Measurements from ENCODE around the gene PTCH1. TPM values are rescaled to one million over a fixed set of nuclear protein-coding genes. Genes with fewer than 3 reads are reported as not detected.
A peak's percentile ranks its signal among the peaks of the same experiment; 100 is the strongest.

PTCH1 gene
- polyA plus RNA-seq, 1 donor (not counting 4 experiments of a cell fraction or from before 2014, with no cell fraction given) = 1.7 TPM

GRCh38 chr9:95517559-95518425 is 1.0 kb upstream of the PTCH1 start:
- Histone ChIP-seq H3K27me3 (ENCODE audit: control insufficient read depth, extremely low read depth, insufficient read depth, low read length) (peaks cover 4% of the 10 kb centered on the region), H4K20me1 (ENCODE audit: control insufficient read depth, extremely low read depth, insufficient read depth, low read length) (no peaks in the 10 kb centered on the region), H3K4me1 (ENCODE audit: control insufficient read depth, extremely low read depth, insufficient read depth, low read length) (peaks cover 4% of the 10 kb centered on the region), H3K9me3 (ENCODE audit: control insufficient read depth, low read depth, low read length) (peaks cover 2% of the 10 kb centered on the region), H3K79me2 (ENCODE audit: control insufficient read depth, insufficient read depth, low read length) (no peaks in the 10 kb centered on the region), H3K36me3 (ENCODE audit: control insufficient read depth in 2 of 2, extremely low read depth in 1 of 2, insufficient read depth in 2 of 2, low read length in 2 of 2) (no peaks in the 10 kb centered on the region), H2AFZ (ENCODE audit: control insufficient read depth, low read length) (peak overlapping the region; percentile 47), H3K9ac (ENCODE audit: control insufficient read depth, extremely low read depth, insufficient read depth, low read length) (no peak overlapping the region), H3K4me2 (ENCODE audit: control insufficient read depth, extremely low read depth, insufficient read depth, low read depth, low read length) (peak overlapping the region; percentile 95), H3K9me1 (ENCODE audit: control insufficient read depth, extremely low read depth, insufficient read depth, low read length) (no peaks in the 10 kb centered on the region), H3K4me3 (ENCODE audit: control insufficient read depth in 2 of 3, extremely low read depth in 1 of 3, insufficient read depth in 2 of 3, low read depth in 1 of 3, low read length in 3 of 3) (peak overlapping the region in 1 of 3 experiments; percentile 80), H3K27ac (ENCODE audit: control insufficient read depth, insufficient read depth, low read length) (no peak overlapping the region)
- DNase-seq (ENCODE audit: low read depth, low spot score) (no peak), FAIRE-seq (no peak)
- dilution Hi-C loops (cut with MboI; ENCODE audit: extremely low pct_ligation_motif_present, low sequenced_read_pairs) = no loop called here
- TF ChIP-seq CTCF (optimal IDR thresholded peaks at IDR 0.05 in 1 of 3, IDR thresholded peaks at IDR 0.05 in 1 of 3, conservative IDR thresholded peaks at IDR 0.05 in 1 of 3; ENCODE audit: extremely low read depth in 1 of 3, insufficient read depth in 2 of 3, low read length in 3 of 3) = no peak
- no peak for TF ChIP-seq EZH2 (IDR thresholded peaks at IDR 0.05; ENCODE audit: low read length)

- Histone ChIP-seq H3K27ac (ENCODE audit: control insufficient read depth, insufficient read depth, low read length) (no peak overlapping the region), H3K4me1 (ENCODE audit: control insufficient read depth, extremely low read depth, insufficient read depth, low read length) (peaks cover 16% of the 10 kb centered on the region), H3K4me3 (ENCODE audit: control insufficient read depth in 2 of 3, extremely low read depth in 1 of 3, insufficient read depth in 2 of 3, low read depth in 1 of 3, low read length in 3 of 3) (peak overlapping the region; percentile 41 to 80 (median 80)), H3K36me3 (ENCODE audit: control insufficient read depth in 2 of 2, extremely low read depth in 1 of 2, insufficient read depth in 2 of 2, low read length in 2 of 2) (no peaks in the 10 kb centered on the region), H3K79me2 (ENCODE audit: control insufficient read depth, insufficient read depth, low read length) (no peaks in the 10 kb centered on the region), H3K9me3 (ENCODE audit: control insufficient read depth, low read depth, low read length) (peaks cover 2% of the 10 kb centered on the region), H3K9ac (ENCODE audit: control insufficient read depth, extremely low read depth, insufficient read depth, low read length) (peak overlapping the region; percentile 54), H2AFZ (ENCODE audit: control insufficient read depth, low read length) (peak overlapping the region; percentile 94), H3K4me2 (ENCODE audit: control insufficient read depth, extremely low read depth, insufficient read depth, low read depth, low read length) (peak overlapping the region; percentile 95), H4K20me1 (ENCODE audit: control insufficient read depth, extremely low read depth, insufficient read depth, low read length) (no peaks in the 10 kb centered on the region), H3K9me1 (ENCODE audit: control insufficient read depth, extremely low read depth, insufficient read depth, low read length) (no peaks in the 10 kb centered on the region), H3K27me3 (ENCODE audit: control insufficient read depth, extremely low read depth, insufficient read depth, low read length) (no peaks in the 10 kb centered on the region)
- FAIRE-seq = no peak
- TF ChIP-seq EZH2 (IDR thresholded peaks at IDR 0.05; ENCODE audit: low read length) = no peak
- no peak for TF ChIP-seq CTCF (optimal IDR thresholded peaks at IDR 0.05 in 1 of 3, IDR thresholded peaks at IDR 0.05 in 1 of 3, conservative IDR thresholded peaks at IDR 0.05 in 1 of 3; ENCODE audit: extremely low read depth in 1 of 3, insufficient read depth in 2 of 3, low read length in 3 of 3)
- dilution Hi-C loops (cut with MboI; ENCODE audit: extremely low pct_ligation_motif_present, low sequenced_read_pairs) = no loop called here
- no peak for DNase-seq (ENCODE audit: low read depth, low spot score)
Observed at GRCh38 chr9:95516221-95516733, 494 bp downstream of the PTCH1 start.

Data from keratinocyte (primary cell).